Muscle layer of duodenum (tissue), 2 donors: ENCODE measurements around the gene MAGI1.
"Not testable (repeated sequence)": the region's sequence is repeated elsewhere in the genome, so short reads cannot be mapped to it uniquely, and the experiment has no call there.

Source experiments
- H3K27ac ChIP-seq: one replicate; pipeline ENCODE4 v1.7.0; 2013; ENCODE audit warnings: mild to moderate bottlenecking, low read length
- H3K27me3 ChIP-seq: one replicate; pipeline ENCODE4 v1.7.0; 2013; ENCODE audit warnings: low read depth, mild to moderate bottlenecking, control low read depth, low read length
- H3K36me3 ChIP-seq, 2 donors: one replicate each; pipeline ENCODE4 v1.7.0; 2013; ENCODE audit warnings: low read length in 2 of 2, control low read depth in 1 of 2, mild to moderate bottlenecking in 1 of 2; ENCODE audit not compliant: insufficient read depth in 2 of 2, control insufficient read depth in 1 of 2
- H3K4me1 ChIP-seq, 2 donors: one replicate each; pipeline ENCODE4 v1.7.0; 2013; ENCODE audit warnings: low read length in 2 of 2, mild to moderate bottlenecking in 2 of 2, control low read depth in 1 of 2, moderate library complexity in 1 of 2; ENCODE audit not compliant: insufficient read depth in 2 of 2, control insufficient read depth in 1 of 2
- H3K4me3 ChIP-seq, 2 donors: one replicate each; pipeline ENCODE4 v1.7.0; 2013; ENCODE audit warnings: low read length in 2 of 2, low read depth in 1 of 2, mild to moderate bottlenecking in 1 of 2
- H3K9me3 ChIP-seq, 2 donors: one replicate each; pipeline ENCODE4 v1.7.0; 2013; ENCODE audit warnings: low read length in 2 of 2, control low read depth in 1 of 2, mild to moderate bottlenecking in 1 of 2; ENCODE audit not compliant: control insufficient read depth in 1 of 2
- donor health status: healthy.

Gene MAGI1

DNA sequence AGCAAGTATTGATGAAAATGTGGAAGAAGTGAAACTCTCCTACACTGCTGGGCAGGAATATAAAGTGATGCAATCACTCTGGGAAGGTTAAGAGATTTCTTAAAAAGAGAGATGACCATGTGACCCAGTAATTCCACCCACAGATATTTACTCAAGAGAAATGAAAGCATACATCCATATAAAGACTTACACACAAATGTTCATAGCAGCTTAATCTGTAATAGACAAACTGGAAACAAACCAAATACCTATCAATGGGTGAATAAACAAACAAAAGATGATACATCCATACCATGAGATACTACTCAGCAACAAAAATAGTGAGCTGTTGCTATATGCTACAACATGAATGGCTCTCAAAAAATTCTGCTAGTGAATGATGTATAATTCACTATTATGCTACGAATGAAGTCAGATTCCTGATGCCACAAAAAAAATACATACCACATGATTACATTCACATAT lies 463.3 kb downstream of the MAGI1 start:
- no peaks in the 10 kb centered on the region for H3K9me3 ChIP-seq
- no peak overlapping the region for H3K27ac ChIP-seq
- no peak overlapping the region for H3K4me3 ChIP-seq
- H3K27me3 ChIP-seq = no peaks in the 10 kb centered on the region
- no peaks in the 10 kb centered on the region for H3K36me3 ChIP-seq
- no peaks in the 10 kb centered on the region for H3K4me1 ChIP-seq

DNA sequence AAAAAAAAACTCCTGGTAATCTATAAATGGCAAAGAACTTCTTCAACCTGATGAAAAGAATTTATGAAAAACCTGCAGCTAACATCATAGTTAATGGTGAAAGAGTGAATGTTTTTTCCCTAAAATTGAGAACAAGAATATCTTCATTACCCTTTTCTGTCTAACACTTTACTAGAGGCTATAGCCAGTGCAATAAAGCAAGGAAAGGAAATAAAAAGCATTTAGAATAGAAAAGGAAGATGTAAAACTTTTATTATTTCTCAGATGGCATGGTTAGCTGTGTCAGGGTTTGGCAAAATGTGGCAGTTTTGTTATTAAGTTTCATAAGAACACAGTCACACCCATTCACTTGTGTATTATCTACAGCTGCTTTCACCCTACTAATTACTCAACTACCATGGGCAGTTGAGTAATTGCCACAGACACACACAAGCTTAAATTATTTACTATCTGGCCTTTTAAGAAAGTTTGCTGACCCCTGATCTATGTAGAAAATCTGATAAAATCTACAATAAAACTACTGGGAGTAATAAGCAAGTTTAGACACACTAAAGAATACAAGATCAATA lies 465.1 kb downstream of the MAGI1 start:
- Histone ChIP-seq H3K27ac (no peak overlapping the region), H3K36me3 (no peaks in the 10 kb centered on the region), H3K4me1 (no peaks in the 10 kb centered on the region), H3K9me3 (no peaks in the 10 kb centered on the region), H3K27me3 (no peaks in the 10 kb centered on the region), H3K4me3 (no peak overlapping the region)

DNA sequence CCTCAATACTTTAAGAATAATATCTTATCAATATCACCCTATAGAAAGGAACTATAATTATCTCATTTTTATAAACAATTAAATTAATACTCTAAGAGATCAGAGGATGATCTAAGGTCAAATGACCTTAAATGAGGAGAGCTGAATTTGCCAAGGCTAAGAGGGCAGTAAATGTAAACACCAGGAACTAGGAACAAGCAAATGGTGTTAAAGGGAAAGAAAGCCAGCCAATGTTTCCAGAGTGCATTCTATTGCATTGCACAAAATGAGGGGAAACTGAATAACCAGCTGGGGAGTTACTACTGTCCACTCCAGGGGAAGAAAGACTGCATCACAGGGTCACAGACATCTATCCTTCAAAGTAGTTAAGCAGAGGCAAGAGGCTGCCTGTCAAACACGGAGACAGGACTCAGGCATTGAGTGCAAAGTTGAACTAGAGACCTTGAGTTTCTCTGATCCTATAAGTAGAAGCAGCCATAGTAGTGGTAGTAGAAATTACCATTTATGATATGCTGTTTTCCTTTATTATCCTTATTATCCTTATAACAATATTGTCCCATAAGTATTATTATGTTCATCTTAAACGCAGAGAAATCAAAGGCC lies 466.4 kb downstream of the MAGI1 start:
- no peak overlapping the region for H3K4me3 ChIP-seq
- no peaks in the 10 kb centered on the region for H3K27me3 ChIP-seq
- H3K9me3 ChIP-seq = no peaks in the 10 kb centered on the region
- no peaks in the 10 kb centered on the region for H3K4me1 ChIP-seq
- no peak overlapping the region for H3K27ac ChIP-seq
- no peaks in the 10 kb centered on the region for H3K36me3 ChIP-seq

DNA sequence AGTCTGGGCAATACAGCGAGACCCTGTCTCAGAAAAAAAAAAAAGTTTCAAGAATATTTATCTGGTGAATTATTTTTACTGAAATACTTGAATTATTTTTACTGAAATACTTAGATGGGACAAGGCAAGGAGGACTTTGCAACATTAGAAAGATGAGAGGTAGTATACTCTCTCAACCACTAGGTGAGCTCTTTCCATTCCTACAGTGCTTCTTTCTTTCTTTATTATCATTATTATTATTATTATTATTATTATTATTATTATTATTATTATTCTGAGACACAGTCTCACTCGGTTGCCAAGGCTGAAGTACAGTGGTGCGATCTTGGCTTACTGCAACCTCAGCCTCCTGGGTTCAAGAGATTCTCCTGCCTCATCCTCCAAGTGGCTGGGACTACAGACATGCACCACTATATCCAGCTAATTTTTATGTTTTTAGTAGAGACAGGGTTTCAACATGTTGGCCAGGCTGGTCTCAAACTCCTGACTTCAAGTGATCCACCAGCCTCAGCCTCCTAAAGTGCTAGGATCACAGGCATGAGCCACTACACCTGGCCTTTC lies 468.8 kb downstream of the MAGI1 start:
- Histone ChIP-seq H3K4me1 (no peaks in the 10 kb centered on the region), H3K9me3 (no peaks in the 10 kb centered on the region), H3K27me3 (no peaks in the 10 kb centered on the region), H3K4me3 (no peak overlapping the region), H3K36me3 (no peaks in the 10 kb centered on the region), H3K27ac (no peak overlapping the region)

GRCh38 chr3:65569129-65569528 lies 469.6 kb downstream of the MAGI1 start:
- H3K27ac ChIP-seq = no peak overlapping the region
- no peaks in the 10 kb centered on the region for H3K36me3 ChIP-seq
- H3K4me3 ChIP-seq = no peak overlapping the region

GRCh38 chr3:65568497-65568896 lies 470.2 kb downstream of the MAGI1 start:
- Histone ChIP-seq H3K9me3 (no peaks in the 10 kb centered on the region), H3K36me3 (no peaks in the 10 kb centered on the region), H3K27me3 (no peaks in the 10 kb centered on the region), H3K27ac (no peak overlapping the region), H3K4me1 (no peaks in the 10 kb centered on the region), H3K4me3 (no peak overlapping the region)

More at GRCh38 chr3:65569129-65569528, 469.6 kb downstream of the MAGI1 start:
- H3K4me1 ChIP-seq = no peaks in the 10 kb centered on the region
- no peaks in the 10 kb centered on the region for H3K9me3 ChIP-seq
- no peaks in the 10 kb centered on the region for H3K27me3 ChIP-seq

- H3K27ac ChIP-seq, H3K27me3 ChIP-seq, H3K4me3 ChIP-seq, H3K4me1 ChIP-seq, H3K9me3 ChIP-seq, H3K36me3 ChIP-seq: not testable (repeated sequence)
Measured at GRCh38 chr3:65565744-65566143, 473.0 kb downstream of the MAGI1 start.

DNA sequence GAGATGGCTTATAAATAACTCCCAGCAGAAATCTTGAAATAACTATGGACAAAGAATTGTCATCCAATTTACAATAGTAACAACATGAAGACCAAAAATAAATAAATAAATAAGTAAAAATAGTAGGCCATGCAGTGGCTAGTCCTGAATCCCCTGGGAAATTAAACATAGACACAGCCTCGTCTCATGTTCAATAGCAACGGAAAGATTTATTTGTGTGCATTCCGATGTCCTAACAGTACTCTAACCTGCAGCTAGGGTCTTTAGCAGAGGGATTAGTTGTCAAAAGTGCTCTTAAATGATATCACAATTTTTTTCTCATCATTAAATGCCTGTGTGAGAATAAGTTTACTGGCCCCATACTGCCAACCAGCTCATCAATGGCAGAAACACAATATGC lies 474.2 kb downstream of the MAGI1 start:
- H3K9me3 ChIP-seq = no peaks in the 10 kb centered on the region
- H3K27ac ChIP-seq = no peak overlapping the region
- H3K36me3 ChIP-seq = no peaks in the 10 kb centered on the region
- H3K4me1 ChIP-seq = no peaks in the 10 kb centered on the region
- no peak overlapping the region for H3K4me3 ChIP-seq
- no peaks in the 10 kb centered on the region for H3K27me3 ChIP-seq

DNA sequence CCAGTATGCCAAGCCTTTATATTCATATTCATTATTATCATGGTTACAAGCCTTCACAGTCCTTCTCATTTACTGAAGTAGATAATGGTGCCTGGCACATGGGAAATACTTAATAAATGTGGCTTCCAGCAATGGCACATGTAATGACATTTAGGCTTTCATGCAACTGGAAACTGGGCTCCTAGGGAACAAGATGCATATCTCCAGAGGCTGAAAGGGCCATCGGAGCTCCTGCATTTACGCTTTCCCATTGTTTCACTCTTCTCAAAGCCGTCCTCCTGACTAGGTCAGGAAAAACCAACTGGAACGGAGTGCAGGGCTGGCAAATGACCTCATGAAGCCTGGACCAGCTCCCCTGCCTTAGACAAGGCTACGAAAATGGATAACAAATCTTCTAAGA lies 474.9 kb downstream of the MAGI1 start:
- H3K9me3 ChIP-seq = no peaks in the 10 kb centered on the region
- no peaks in the 10 kb centered on the region for H3K36me3 ChIP-seq
- H3K27ac ChIP-seq = no peak overlapping the region
- H3K4me1 ChIP-seq = no peaks in the 10 kb centered on the region
- no peaks in the 10 kb centered on the region for H3K27me3 ChIP-seq
- H3K4me3 ChIP-seq = no peak overlapping the region

GRCh38 chr3:65562447-65562846 lies 476.3 kb downstream of the MAGI1 start:
- Histone ChIP-seq H3K27me3 (no peaks in the 10 kb centered on the region), H3K9me3 (no peaks in the 10 kb centered on the region), H3K27ac (no peak overlapping the region), H3K36me3 (no peaks in the 10 kb centered on the region), H3K4me3 (no peak overlapping the region), H3K4me1 (no peaks in the 10 kb centered on the region)

DNA sequence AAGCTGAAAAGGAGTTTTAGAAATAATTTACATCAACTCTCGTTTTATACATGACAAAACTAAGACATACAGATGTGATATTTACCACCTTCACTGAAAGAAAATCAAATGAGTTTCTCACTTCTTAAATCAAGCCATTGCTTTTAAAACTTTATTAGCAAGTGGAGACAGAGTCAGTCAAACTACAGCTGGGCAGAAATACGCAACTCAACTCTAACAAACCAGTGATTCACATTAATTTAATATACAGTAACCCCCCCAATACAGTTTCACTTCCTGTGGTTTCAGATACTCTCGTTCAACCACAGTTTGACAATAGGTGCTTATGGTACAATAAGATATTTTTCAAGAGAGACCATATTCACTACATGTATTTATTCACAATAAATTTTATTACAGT lies 477.1 kb downstream of the MAGI1 start:
- H3K4me1 ChIP-seq = no peaks in the 10 kb centered on the region
- H3K27ac ChIP-seq = no peak overlapping the region
- H3K4me3 ChIP-seq = no peak overlapping the region
- H3K27me3 ChIP-seq = no peaks in the 10 kb centered on the region
- no peaks in the 10 kb centered on the region for H3K36me3 ChIP-seq
- no peaks in the 10 kb centered on the region for H3K9me3 ChIP-seq

- H3K27me3 ChIP-seq = no peaks in the 10 kb centered on the region
- H3K27ac ChIP-seq = no peak overlapping the region
- no peak overlapping the region for H3K4me3 ChIP-seq
- no peaks in the 10 kb centered on the region for H3K36me3 ChIP-seq
- no peaks in the 10 kb centered on the region for H3K9me3 ChIP-seq
- H3K4me1 ChIP-seq = no peaks in the 10 kb centered on the region
Measured at GRCh38 chr3:65560901-65561300, 477.8 kb downstream of the MAGI1 start.
